Endothelial cell of umbilical vein (primary cell): ENCODE results near the gene ANKRD44. TPM values are rescaled to one million over a fixed set of nuclear protein-coding genes. Genes with fewer than 3 reads are reported as not detected.

Source experiments
- BruUV-seq: library from RNA; stranded (reverse); fragments of 400-500 nt; replicated peaks from 2 replicates; lab custom pipeline; 2021; lab: Mats Ljungman, UMichigan
- CTCF ChIA-PET: fragments of 300-600, 350-600 bp; sonication (Branson Sonifier 250); formaldehyde crosslinking; loops from one replicate; lab custom pipeline; 2021; ENCODE audit warnings: antibody characterized with exemption, inconsistent platforms; lab: Charles Lee
- POLR2A ChIA-PET: fragments of 300-600, 350-600 bp; sonication (Branson Sonifier 250); formaldehyde crosslinking; loops from one replicate; lab custom pipeline; 2021; ENCODE audit warnings: antibody characterized with exemption, inconsistent platforms; lab: Charles Lee
- DNase-seq: peaks from one replicate; pipeline ENCODE4 v3.0.0-alpha.2; 2011; ENCODE audit warnings: low read depth, low spot score
- FAIRE-seq: peaks from 2 replicates; lab custom pipeline; 2011; peaks lifted over from hg19 to GRCh38; lab: Jason Lieb, UNC
- H2AFZ ChIP-seq: 2 replicates; pipeline ENCODE4 v1.6.0; 2012; ENCODE audit warnings: low read depth, low read length, control low read depth, inconsistent platforms
- H3K27ac ChIP-seq: 2 replicates; pipeline ENCODE4 v1.5.1; 2011; ENCODE audit warnings: low read depth, mild to moderate bottlenecking, control low read depth, low read length, moderate library complexity; ENCODE audit not compliant: insufficient read depth
- H3K27me3 ChIP-seq, 2 experiments: 2 replicates each; pipeline versions ENCODE4 v1.6.0 to v1.6.1; 2011; ENCODE audit warnings: low read length in 2 of 2, mixed read lengths in 1 of 2; ENCODE audit not compliant: control insufficient read depth in 2 of 2, insufficient read depth in 2 of 2
- H3K36me3 ChIP-seq, 2 experiments: 2 replicates in 1 of 2; 3 replicates in 1 of 2; pipeline ENCODE4 v1.5.1; 2011; ENCODE audit warnings: low read length in 2 of 2, mild to moderate bottlenecking in 1 of 2, moderate library complexity in 1 of 2; ENCODE audit not compliant: control insufficient read depth in 2 of 2, insufficient read depth in 2 of 2; ENCODE audit errors: extremely low read depth in 1 of 2
- H3K4me1 ChIP-seq: 3 replicates; pipeline ENCODE4 v1.5.1; 2011; ENCODE audit warnings: mild to moderate bottlenecking, low read length; ENCODE audit not compliant: control insufficient read depth, insufficient read depth; ENCODE audit errors: extremely low read depth
- H3K4me2 ChIP-seq: 2 replicates; pipeline ENCODE4 v1.6.1; 2011; ENCODE audit warnings: low read length, control low read depth, mixed read lengths; ENCODE audit not compliant: insufficient read depth
- H3K4me3 ChIP-seq, 3 experiments: fragments of 200-600 bp in 1 of 3; sonication (generic), shearing (Covaris generic) in 1 of 3; replicated peaks in 1 of 3; 2 replicates each; pipeline ENCODE4 v1.5.1; 2011 to 2016; ENCODE audit warnings: control low read depth in 3 of 3, low read length in 3 of 3, mild to moderate bottlenecking in 2 of 3, inconsistent platforms in 1 of 3, low read depth in 1 of 3, moderate library complexity in 1 of 3; ENCODE audit not compliant: insufficient read depth in 1 of 3
- H3K79me2 ChIP-seq: 2 replicates; pipeline ENCODE4 v1.6.0; 2012; ENCODE audit warnings: low read length, inconsistent platforms; ENCODE audit not compliant: control insufficient read depth, insufficient read depth
- H3K9ac ChIP-seq: replicated peaks from 2 replicates; pipeline ENCODE3; 2011; ENCODE audit warnings: low read length, control low read depth; ENCODE audit not compliant: insufficient read depth; ENCODE audit errors: extremely low read depth
- H3K9me1 ChIP-seq: replicated peaks from 3 replicates; pipeline ENCODE4 v1.6.0; 2011; ENCODE audit warnings: mild to moderate bottlenecking, low read length; ENCODE audit not compliant: control insufficient read depth, insufficient read depth; ENCODE audit errors: extremely low read depth
- H3K9me3 ChIP-seq: replicated peaks from 2 replicates; pipeline ENCODE4 v1.5.1; 2012; ENCODE audit warnings: low read length, inconsistent platforms; ENCODE audit not compliant: control insufficient read depth, insufficient read depth
- H4K20me1 ChIP-seq: replicated peaks from 2 replicates; pipeline ENCODE3; 2011; ENCODE audit warnings: mild to moderate bottlenecking, low read length; ENCODE audit not compliant: control insufficient read depth, insufficient read depth; ENCODE audit errors: extremely low read depth
- CTCF ChIP-seq, 2 donors: IDR thresholded peaks; 1 replicate in 1 of 2; 2 replicates in 1 of 2; pipeline ENCODE4 v1.5.1; 2011; ENCODE audit warnings: low read length in 2 of 2, mild to moderate bottlenecking in 2 of 2, moderate library complexity in 2 of 2, control low read depth in 1 of 2, inconsistent platforms in 1 of 2, low read depth in 1 of 2; ENCODE audit not compliant: insufficient read depth in 1 of 2; ENCODE audit errors: extremely low read depth in 1 of 2
- EZH2 ChIP-seq: IDR thresholded peaks from 2 replicates; pipeline ENCODE4 v1.6.1; 2012; ENCODE audit warnings: borderline replicate concordance, low read depth, mild to moderate bottlenecking, moderate library complexity, low read length, inconsistent platforms; ENCODE audit not compliant: severe bottlenecking
- FOS ChIP-seq: IDR thresholded peaks from 2 replicates; pipeline ENCODE4 v1.6.1; 2011; ENCODE audit warnings: mild to moderate bottlenecking, low read length, moderate library complexity, borderline replicate concordance; ENCODE audit not compliant: insufficient read depth
- GATA2 ChIP-seq: IDR thresholded peaks from 2 replicates; pipeline ENCODE4 v1.7.0; 2011; ENCODE audit warnings: low read depth, mild to moderate bottlenecking, moderate library complexity, mixed read lengths, low read length; ENCODE audit not compliant: insufficient read length, insufficient read depth
- JUN ChIP-seq: IDR thresholded peaks from 2 replicates; pipeline ENCODE4 v1.6.1; 2011; ENCODE audit warnings: borderline replicate concordance, low read depth; ENCODE audit not compliant: insufficient read length, insufficient read depth
- MAX ChIP-seq: IDR thresholded peaks from 2 replicates; pipeline ENCODE4 v1.6.1; 2011; ENCODE audit not compliant: insufficient read depth, insufficient read length
- MYC ChIP-seq: IDR thresholded peaks from one replicate; pipeline ENCODE4 v1.6.1; 2011; ENCODE audit warnings: mild to moderate bottlenecking, low read depth, low read length
- POLR2A ChIP-seq: IDR thresholded peaks from 2 replicates; pipeline ENCODE4 v1.6.1; 2012; ENCODE audit warnings: low read depth, mild to moderate bottlenecking, control low read depth, low read length
- POLR2AphosphoS5 ChIP-seq: IDR thresholded peaks from 2 replicates; pipeline ENCODE4 v1.6.1; 2012; ENCODE audit warnings: low read depth, mild to moderate bottlenecking, control low read depth, low read length, moderate library complexity; ENCODE audit not compliant: insufficient read depth
- dilution Hi-C: fragments of 300-500 bp; cut with MboI; formaldehyde crosslinking; loops from one replicate; pipeline ENCODE4 v1.15.0; 2019; ENCODE audit warnings: low sequenced_read_pairs; ENCODE audit not compliant: extremely low pct_ligation_motif_present
- intact Hi-C: fragments of 100-400 bp; cut with micrococcal nuclease; formaldehyde crosslinking; loops from one replicate; pipeline ENCODE4 v1.10.0; 2022
- polyA plus RNA-seq, 4 experiments: library from polyadenylated mRNA; depleted of rRNA in 3 of 4; stranded (reverse) in 3 of 4; unstranded in 1 of 4; fragments of >200 nt; gene quantifications; 2 replicates each; pipeline versions ENCODE4 v1.2.1 to v1.2.3, GENCODE V29; 2011 to 2012; ENCODE audit warnings: missing spikeins in 1 of 4
- total RNA-seq: library from RNA; stranded (reverse); gene quantifications from 2 replicates; pipeline ENCODE4 v1.2.3, GENCODE V29; 2021

ANKRD44 gene
- total and polyA plus RNA-seq, 2 donors (not counting 3 experiments of a cell fraction or from before 2014, with no cell fraction given), result 3.4 to 6.1 TPM

GRCh38 chr2:197353393-197354168 lies 43.0 kb upstream of the ANKRD44 start:
- TF ChIP-seq MAX, result no peak
- no peak for TF ChIP-seq EZH2
- no peak for TF ChIP-seq CTCF (IDR thresholded peaks at IDR 0.05; ENCODE audit: extremely low read depth in 1 of 2, insufficient read depth in 1 of 2, low read depth in 1 of 2, low read length in 2 of 2)
- no peak for TF ChIP-seq FOS
- no peak for TF ChIP-seq MYC
- TF ChIP-seq JUN, result no peak
- no peak for TF ChIP-seq POLR2A
- no peak for TF ChIP-seq POLR2AphosphoS5
- TF ChIP-seq GATA2, result no peak
- H3K79me2 ChIP-seq, result no peaks in the 10 kb centered on the region
- FAIRE-seq, result no peak
- no TSS peak for BruUV-seq
- intact Hi-C loops (no loop called here), dilution Hi-C loops (no loop called here)
- H3K36me3 ChIP-seq, result no peaks in the 10 kb centered on the region
- H3K4me1 ChIP-seq, result no peaks in the 10 kb centered on the region
- no peak overlapping the region for H2AFZ ChIP-seq
- no peak overlapping the region for H3K9ac ChIP-seq
- no peaks in the 10 kb centered on the region for H4K20me1 ChIP-seq
- no peaks in the 10 kb centered on the region for H3K9me1 ChIP-seq
- POLR2A ChIA-PET, result no interaction called here
- H3K4me2 ChIP-seq, result no peak overlapping the region
- no peaks in the 10 kb centered on the region for H3K9me3 ChIP-seq
- CTCF ChIA-PET, result interaction anchor here (1.2 to 1.4 kb wide), 2 partner anchors 185 to 240 kb away, joined by 3 to 5 read pairs; no protein-coding TSS in a partner anchor
- no peaks in the 10 kb centered on the region for H3K27me3 ChIP-seq
- H3K4me3 ChIP-seq, result no peak overlapping the region
- DNase-seq, result no peak
- no peak overlapping the region for H3K27ac ChIP-seq
